ENCODE results near the gene PCDH19. TPM values are rescaled to one million over a fixed set of nuclear protein-coding genes. Genes with fewer than 3 reads are reported as not detected.

The PCDH19 gene
- total and polyA plus RNA-seq, 12 donors, result 0.07 to 0.35 (median 0.14) TPM; not detected in 1

GRCh38 chrX:100356351-100356896, 53.6 kb downstream of the PCDH19 start:
- Histone ChIP-seq H3K4me1 (replicated peaks in 1 of 2) (no peaks in the 10 kb centered on the region), H3K4me3 (no peak overlapping the region), H3K27me3 (peaks cover 7% of the 10 kb centered on the region), H3K36me3 (replicated peaks in 1 of 2) (no peaks in the 10 kb centered on the region), H3K27ac (no peak overlapping the region), H3K9me3 (replicated peaks in 1 of 3) (no peaks in the 10 kb centered on the region)
- intact Hi-C loops (cut with DNase I), result no loop called here
- DNase-seq, result no peak
- TF ChIP-seq POLR2A (IDR thresholded peaks at IDR 0.05), result no peak
- TF ChIP-seq CTCF (IDR thresholded peaks at IDR 0.05), result no peak
- 44 to 71% (median 47%) methylated on average over 3 of the region's 3 CpGs for WGBS, 4 donors

GRCh38 chrX:100355680-100356079, 54.4 kb downstream of the PCDH19 start:
- intact Hi-C loops (cut with DNase I), result no loop called here
- WGBS, 4 donors, result 46 to 68% (median 60%) methylated on average over 3 of the region's 3 CpGs

GRCh38 chrX:100353326-100353725, 56.7 kb downstream of the PCDH19 start:
- Histone ChIP-seq H3K9me3 (replicated peaks in 1 of 3) (no peaks in the 10 kb centered on the region), H3K27me3 (peaks cover 7% of the 10 kb centered on the region), H3K27ac (no peak overlapping the region), H3K36me3 (replicated peaks in 1 of 2) (no peaks in the 10 kb centered on the region), H3K4me1 (replicated peaks in 1 of 2) (no peaks in the 10 kb centered on the region), H3K4me3 (no peak overlapping the region)
- 47 to 63% (median 53%) methylated on average over 4 of the region's 4 CpGs for WGBS, 4 donors
- no peak for DNase-seq
- TF ChIP-seq POLR2A (IDR thresholded peaks at IDR 0.05), result no peak
- TF ChIP-seq CTCF (IDR thresholded peaks at IDR 0.05), result no peak
- intact Hi-C loops (cut with DNase I), result no loop called here

More at GRCh38 chrX:100355680-100356079, 54.4 kb downstream of the PCDH19 start:
- no peaks in the 10 kb centered on the region for H3K9me3 ChIP-seq (replicated peaks in 1 of 3)
- no peak overlapping the region for H3K27ac ChIP-seq
- H3K4me3 ChIP-seq, result no peak overlapping the region
- DNase-seq, result no peak
- TF ChIP-seq POLR2A (IDR thresholded peaks at IDR 0.05) (no peak), CTCF (IDR thresholded peaks at IDR 0.05) (no peak)
- H3K4me1 ChIP-seq (replicated peaks in 1 of 2), result no peaks in the 10 kb centered on the region
- H3K36me3 ChIP-seq (replicated peaks in 1 of 2), result no peaks in the 10 kb centered on the region
- H3K27me3 ChIP-seq, result peaks cover 7% of the 10 kb centered on the region

- Histone ChIP-seq H3K4me3 (no peak overlapping the region), H3K27ac (no peak overlapping the region), H3K36me3 (replicated peaks in 1 of 2) (no peaks in the 10 kb centered on the region), H3K4me1 (replicated peaks in 1 of 2) (no peaks in the 10 kb centered on the region), H3K9me3 (replicated peaks in 1 of 3) (no peaks in the 10 kb centered on the region), H3K27me3 (peaks cover 4% of the 10 kb centered on the region)
- 41 to 57% (median 46%) methylated on average over 1 to 5 of the region's 5 CpGs for WGBS, 4 donors
- intact Hi-C loops (cut with DNase I), result no loop called here
- TF ChIP-seq POLR2A (IDR thresholded peaks at IDR 0.05), result no peak
- no peak for TF ChIP-seq CTCF (IDR thresholded peaks at IDR 0.05)
- no peak for DNase-seq
Measured at GRCh38 chrX:100350704-100351489, 59.2 kb downstream of the PCDH19 start.

All from adrenal gland (tissue), 12 donors.